Muscle layer of duodenum (tissue), 2 donors: ENCODE results near the gene VPS13D.
"Not testable (repeated sequence)": the region's sequence is repeated elsewhere in the genome, so short reads cannot be mapped to it uniquely, and the experiment has no call there.

Experiments
- H3K27ac ChIP-seq: one replicate; pipeline ENCODE4 v1.7.0; 2013; ENCODE audit warnings: mild to moderate bottlenecking, low read length
- H3K27me3 ChIP-seq: one replicate; pipeline ENCODE4 v1.7.0; 2013; ENCODE audit warnings: low read depth, mild to moderate bottlenecking, control low read depth, low read length
- H3K36me3 ChIP-seq, 2 donors: one replicate each; pipeline ENCODE4 v1.7.0; 2013; ENCODE audit warnings: low read length in 2 of 2, control low read depth in 1 of 2, mild to moderate bottlenecking in 1 of 2; ENCODE audit not compliant: insufficient read depth in 2 of 2, control insufficient read depth in 1 of 2
- H3K4me1 ChIP-seq, 2 donors: one replicate each; pipeline ENCODE4 v1.7.0; 2013; ENCODE audit warnings: low read length in 2 of 2, mild to moderate bottlenecking in 2 of 2, control low read depth in 1 of 2, moderate library complexity in 1 of 2; ENCODE audit not compliant: insufficient read depth in 2 of 2, control insufficient read depth in 1 of 2
- H3K4me3 ChIP-seq, 2 donors: one replicate each; pipeline ENCODE4 v1.7.0; 2013; ENCODE audit warnings: low read length in 2 of 2, low read depth in 1 of 2, mild to moderate bottlenecking in 1 of 2
- H3K9me3 ChIP-seq, 2 donors: one replicate each; pipeline ENCODE4 v1.7.0; 2013; ENCODE audit warnings: low read length in 2 of 2, control low read depth in 1 of 2, mild to moderate bottlenecking in 1 of 2; ENCODE audit not compliant: control insufficient read depth in 1 of 2
- donor health status: healthy.

VPS13D gene

DNA sequence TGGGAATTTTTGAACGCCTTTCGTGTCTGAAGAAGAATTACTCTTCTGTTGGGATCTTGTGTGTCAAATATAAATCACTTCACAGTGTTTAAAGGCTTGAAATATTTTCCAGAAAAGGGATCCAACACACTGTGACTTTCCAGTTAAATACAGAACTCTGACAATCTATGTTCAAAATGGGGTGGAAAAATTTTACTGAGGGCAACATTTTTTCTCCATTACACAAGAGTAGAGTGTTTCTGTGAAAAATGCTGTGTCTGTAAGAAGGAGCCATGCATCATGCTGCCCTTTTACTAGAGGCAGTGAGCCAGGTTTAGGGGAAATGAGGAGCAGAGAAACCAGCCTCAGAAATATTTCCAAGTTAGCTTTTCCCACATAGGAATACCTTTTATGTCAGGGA is 86.5 kb downstream of the VPS13D start:
- no peak overlapping the region for H3K4me3 ChIP-seq
- H3K27ac ChIP-seq = peak overlapping the region; percentile 66
- peaks cover 59 to 64% of the 10 kb centered on the region in 2 donors for H3K36me3 ChIP-seq
- peaks cover 0 to 10% of the 10 kb centered on the region in 2 donors for H3K4me1 ChIP-seq
- no peaks in the 10 kb centered on the region for H3K9me3 ChIP-seq
- H3K27me3 ChIP-seq = no peaks in the 10 kb centered on the region

GRCh38 chr1:12320486-12320885 is 90.7 kb downstream of the VPS13D start:
- Histone ChIP-seq H3K4me3 (no peak overlapping the region), H3K27ac (no peak overlapping the region), H3K27me3 (no peaks in the 10 kb centered on the region), H3K4me1 (peaks cover 0 to 1% of the 10 kb centered on the region in 2 donors), H3K9me3 (no peaks in the 10 kb centered on the region), H3K36me3 (peaks cover 56 to 64% of the 10 kb centered on the region in 2 donors)

DNA sequence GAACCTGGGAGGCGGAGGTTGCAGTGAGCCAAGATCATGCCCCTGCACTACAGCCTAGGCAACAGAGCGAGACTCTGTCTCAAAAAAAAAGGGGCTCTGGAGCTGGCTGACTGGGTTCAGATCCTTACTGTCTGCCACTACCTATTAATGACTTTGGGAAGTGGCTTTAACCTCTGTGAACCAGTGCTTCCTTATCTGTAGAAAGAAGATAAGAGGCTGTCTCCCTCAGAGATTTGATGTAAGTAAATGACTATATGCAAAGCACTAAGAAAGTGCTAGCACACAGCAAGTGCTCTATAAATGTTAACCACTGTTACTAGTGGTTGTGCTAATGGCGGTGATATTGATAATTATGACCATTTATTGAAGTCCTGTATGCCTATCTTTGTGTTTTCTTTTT is 94.6 kb downstream of the VPS13D start:
- Histone ChIP-seq H3K36me3 (peaks cover 47 to 64% of the 10 kb centered on the region in 2 donors), H3K27me3 (no peaks in the 10 kb centered on the region), H3K4me3 (no peak overlapping the region), H3K9me3 (no peaks in the 10 kb centered on the region), H3K4me1 (no peaks in the 10 kb centered on the region), H3K27ac (no peak overlapping the region)

- H3K36me3 ChIP-seq = peaks cover 46 to 63% of the 10 kb centered on the region in 2 donors
Observed at GRCh38 chr1:12324973-12325372, 95.1 kb downstream of the VPS13D start.

DNA sequence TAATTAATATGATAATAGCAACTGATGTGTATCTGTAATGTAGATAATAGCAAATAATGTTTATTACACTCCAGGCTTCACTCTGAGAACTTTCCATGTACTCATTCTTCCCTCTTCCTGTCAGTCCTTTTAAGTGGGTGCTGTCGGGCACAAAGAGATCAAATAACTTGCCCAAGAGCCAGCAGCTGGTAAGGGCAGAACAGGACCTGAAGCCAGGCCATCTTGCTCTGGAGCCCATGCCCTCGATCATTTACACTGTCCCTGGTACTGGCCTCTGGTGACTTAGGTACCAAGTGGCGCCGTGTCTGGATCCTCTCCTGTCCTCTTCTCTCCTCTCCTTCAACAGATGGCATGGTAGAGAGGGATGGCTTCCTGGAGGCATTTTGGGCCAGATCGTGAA is 97.2 kb downstream of the VPS13D start:
- peaks cover 40 to 47% of the 10 kb centered on the region in 2 donors for H3K36me3 ChIP-seq
- H3K27ac ChIP-seq = no peak overlapping the region
- no peaks in the 10 kb centered on the region for H3K9me3 ChIP-seq
- no peaks in the 10 kb centered on the region for H3K27me3 ChIP-seq
- no peak overlapping the region for H3K4me3 ChIP-seq
- no peaks in the 10 kb centered on the region for H3K4me1 ChIP-seq

More at GRCh38 chr1:12324973-12325372, 95.1 kb downstream of the VPS13D start:
- not testable (repeated sequence) for H3K9me3 ChIP-seq, H3K27me3 ChIP-seq, H3K4me1 ChIP-seq, H3K27ac ChIP-seq, H3K4me3 ChIP-seq

DNA sequence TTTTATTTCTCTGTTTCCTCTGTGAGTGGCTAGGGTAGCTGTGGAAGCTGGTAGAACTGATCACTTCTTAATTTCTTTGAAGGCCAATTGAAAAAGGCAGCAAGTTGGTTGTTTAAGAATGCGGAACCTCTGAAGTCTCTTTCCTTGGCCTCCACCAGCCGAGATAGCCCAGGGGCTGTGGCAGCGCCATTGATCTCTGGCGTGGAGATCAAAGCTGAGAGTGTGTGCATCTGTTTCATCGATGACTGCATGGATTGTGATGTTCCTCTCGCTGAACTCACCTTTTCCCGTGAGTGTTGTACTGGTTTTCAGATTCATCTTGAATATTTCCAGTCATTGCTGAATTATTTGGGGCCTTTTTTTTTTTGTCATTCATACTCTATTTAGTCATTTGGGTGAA is 97.7 kb downstream of the VPS13D start:
- no peaks in the 10 kb centered on the region for H3K9me3 ChIP-seq
- H3K36me3 ChIP-seq = peaks cover 35 to 41% of the 10 kb centered on the region in 2 donors
- H3K27ac ChIP-seq = no peak overlapping the region
- no peaks in the 10 kb centered on the region for H3K4me1 ChIP-seq
- H3K4me3 ChIP-seq = no peak overlapping the region
- no peaks in the 10 kb centered on the region for H3K27me3 ChIP-seq

DNA sequence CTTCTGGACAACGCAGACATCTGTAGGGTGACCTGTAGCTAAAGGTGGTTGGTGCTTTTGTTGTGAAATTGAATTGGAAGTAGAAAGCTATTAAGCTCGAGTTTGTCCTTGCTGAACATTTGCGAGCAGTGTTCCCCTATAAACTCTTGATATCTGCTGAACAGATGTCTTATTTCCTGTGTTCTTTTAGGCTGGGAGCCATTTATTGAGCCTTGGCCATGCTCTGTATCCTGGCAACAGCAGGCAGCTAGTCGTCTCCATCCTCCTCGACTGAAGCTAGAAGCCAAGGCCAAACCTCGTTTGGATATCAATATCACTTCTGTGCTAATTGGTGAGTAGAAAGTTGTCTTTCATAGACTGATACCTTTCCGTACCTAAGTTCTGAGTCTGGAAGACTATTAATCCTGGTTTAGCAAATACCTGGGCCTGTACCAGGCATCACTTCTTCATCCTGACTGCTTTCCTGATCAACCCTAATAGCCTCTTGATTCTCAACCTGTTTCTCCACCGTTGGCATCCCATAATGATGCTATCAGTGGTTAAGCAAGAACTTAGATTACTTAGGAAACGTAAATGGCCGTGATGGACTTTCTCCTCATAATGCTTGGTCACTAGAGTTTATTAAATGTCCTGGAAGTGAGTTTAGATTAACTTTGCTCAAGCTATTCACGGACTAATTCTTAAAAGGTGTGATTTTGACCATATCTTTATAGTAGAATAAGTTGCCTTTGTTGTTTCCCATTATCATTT is 103.4 kb downstream of the VPS13D start:
- Histone ChIP-seq H3K27ac (no peak overlapping the region), H3K36me3 (peaks cover 42 to 44% of the 10 kb centered on the region in 2 donors), H3K27me3 (no peaks in the 10 kb centered on the region)

GRCh38 chr1:12335815-12336214 is 106.0 kb downstream of the VPS13D start:
- Histone ChIP-seq H3K4me1 (peaks cover 10 to 39% of the 10 kb centered on the region in 2 donors), H3K36me3 (peaks cover 26 to 33% of the 10 kb centered on the region in 2 donors), H3K27ac (no peak overlapping the region), H3K27me3 (no peaks in the 10 kb centered on the region), H3K4me3 (no peak overlapping the region), H3K9me3 (no peaks in the 10 kb centered on the region)

More for the DNA sequence above, 103.4 kb downstream of the VPS13D start:
- H3K4me1 ChIP-seq = peaks cover 0 to 16% of the 10 kb centered on the region in 2 donors
- H3K9me3 ChIP-seq = no peaks in the 10 kb centered on the region
- no peak overlapping the region for H3K4me3 ChIP-seq

GRCh38 chr1:12336413-12336812 is 106.6 kb downstream of the VPS13D start:
- no peak overlapping the region for H3K27ac ChIP-seq
- no peaks in the 10 kb centered on the region for H3K9me3 ChIP-seq
- no peaks in the 10 kb centered on the region for H3K27me3 ChIP-seq
- H3K4me1 ChIP-seq = peaks cover 10 to 43% of the 10 kb centered on the region in 2 donors
- peaks cover 26 to 29% of the 10 kb centered on the region in 2 donors for H3K36me3 ChIP-seq
- no peak overlapping the region for H3K4me3 ChIP-seq

DNA sequence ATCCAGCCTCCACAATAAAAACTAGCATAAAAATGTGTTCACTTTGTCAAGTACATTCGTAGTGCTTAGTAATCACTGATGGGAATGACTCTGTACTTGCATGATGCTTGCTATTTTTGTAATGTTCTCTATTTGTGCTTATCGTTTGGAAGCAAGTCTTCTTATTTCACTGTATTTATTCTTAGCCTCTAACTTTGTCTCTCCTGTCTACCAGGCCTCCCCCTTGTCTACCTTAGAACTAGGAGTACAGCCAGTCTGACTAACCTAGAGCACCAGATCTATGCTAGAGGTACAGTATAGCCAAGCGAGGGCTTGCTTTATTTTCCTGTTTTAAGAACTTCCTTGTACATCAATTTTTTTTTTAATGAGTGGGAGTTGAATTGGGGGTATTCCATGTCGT is 108.2 kb downstream of the VPS13D start:
- no peaks in the 10 kb centered on the region for H3K9me3 ChIP-seq
- no peak overlapping the region for H3K4me3 ChIP-seq
- no peaks in the 10 kb centered on the region for H3K27me3 ChIP-seq
- peak overlapping the region; percentile 1 for H3K27ac ChIP-seq
- peaks cover 10 to 51% of the 10 kb centered on the region in 2 donors for H3K4me1 ChIP-seq
- H3K36me3 ChIP-seq = peaks cover 22 to 29% of the 10 kb centered on the region in 2 donors

DNA sequence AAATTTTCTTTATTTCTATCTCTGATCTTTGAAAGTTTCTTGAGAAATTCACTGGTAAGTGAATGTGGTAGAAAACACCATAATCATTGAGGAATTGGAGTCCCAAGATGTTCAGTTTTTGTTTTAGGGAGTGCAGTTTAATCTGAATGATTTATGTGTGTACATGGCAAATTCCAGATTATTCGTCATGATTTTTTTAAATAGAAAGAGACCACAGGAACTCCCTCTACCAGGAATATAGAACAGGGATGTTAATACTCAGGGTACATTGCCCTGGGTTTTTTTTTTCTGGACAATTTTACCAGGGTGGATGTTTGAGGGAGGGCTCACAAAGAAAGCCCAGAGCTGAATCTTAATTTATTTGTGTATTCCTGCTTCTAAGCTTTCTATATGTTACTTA is 109.0 kb downstream of the VPS13D start:
- no peak overlapping the region for H3K27ac ChIP-seq
- no peak overlapping the region for H3K4me3 ChIP-seq
- H3K36me3 ChIP-seq = peaks cover 14 to 21% of the 10 kb centered on the region in 2 donors
- H3K27me3 ChIP-seq = no peaks in the 10 kb centered on the region
- peaks cover 10 to 51% of the 10 kb centered on the region in 2 donors for H3K4me1 ChIP-seq
- no peaks in the 10 kb centered on the region for H3K9me3 ChIP-seq

- Histone ChIP-seq H3K4me1 (peaks cover 10 to 51% of the 10 kb centered on the region in 2 donors), H3K27ac (no peak overlapping the region), H3K27me3 (no peaks in the 10 kb centered on the region), H3K36me3 (peaks cover 12 to 16% of the 10 kb centered on the region in 2 donors), H3K9me3 (no peaks in the 10 kb centered on the region), H3K4me3 (no peak overlapping the region)
Observed at GRCh38 chr1:12339396-12339795, 109.6 kb downstream of the VPS13D start.
